GM18951 (cell line): ENCODE measurements around the gene SMYD1.

Experiments used
- POLR2A ChIP-seq: IDR thresholded peaks from 4 replicates; pipeline ENCODE4 v1.6.1; 2011; ENCODE audit warnings: mild to moderate bottlenecking; ENCODE audit not compliant: insufficient read length, insufficient read depth; ENCODE audit errors: extremely low read depth
- in situ Hi-C: fragments of 300-500 bp; cut with MboI; formaldehyde crosslinking; loops from one replicate; pipeline ENCODE4 v1.12.0; 2022; ENCODE audit warnings: low sequenced_read_pairs, mixed read lengths, inconsistent platforms; ENCODE audit not compliant: unreplicated experiment

SMYD1 gene

GRCh38 chr2:88067189-88067588 lies 436 bp upstream of the SMYD1 start:
- in situ Hi-C loops = no loop called here
- no peak for TF ChIP-seq POLR2A

- no peak for TF ChIP-seq POLR2A
- in situ Hi-C loops = no loop called here
These were observed 419 bp downstream of the SMYD1 start for GRCh38 chr2:88068044-88068443.

- in situ Hi-C loops = no loop called here
- no peak for TF ChIP-seq POLR2A
These were observed 1.5 kb downstream of the SMYD1 start for GRCh38 chr2:88069117-88069516.

GRCh38 chr2:88070055-88070454 lies 2.4 kb downstream of the SMYD1 start:
- TF ChIP-seq POLR2A = no peak
- in situ Hi-C loops = loop anchor here (10.0 kb wide), 1 partner anchor 85 kb away; no protein-coding TSS in a partner anchor

GRCh38 chr2:88071365-88071764 lies 3.7 kb downstream of the SMYD1 start:
- in situ Hi-C loops = loop anchor here (10.0 kb wide), 1 partner anchor 83 kb away; no protein-coding TSS in a partner anchor
- TF ChIP-seq POLR2A = no peak

- no peak for TF ChIP-seq POLR2A
- in situ Hi-C loops = loop anchor here (10.0 kb wide), 1 partner anchor 81 kb away; no protein-coding TSS in a partner anchor
These were observed 6.5 kb downstream of the SMYD1 start for GRCh38 chr2:88074150-88074549.

- no peak for TF ChIP-seq POLR2A
- in situ Hi-C loops = loop anchor here (10.0 kb wide), 1 partner anchor 80 kb away; no protein-coding TSS in a partner anchor
These were observed 7.2 kb downstream of the SMYD1 start for GRCh38 chr2:88074854-88075292.

GRCh38 chr2:88077080-88077479 lies 9.5 kb downstream of the SMYD1 start:
- in situ Hi-C loops = loop anchor here (10.0 kb wide), 1 partner anchor 78 kb away; no protein-coding TSS in a partner anchor
- no peak for TF ChIP-seq POLR2A

GRCh38 chr2:88078643-88079172 lies 11.1 kb downstream of the SMYD1 start:
- in situ Hi-C loops = loop anchor here (10.0 kb wide), 1 partner anchor 76 kb away; no protein-coding TSS in a partner anchor
- no peak for TF ChIP-seq POLR2A

- in situ Hi-C loops = no loop called here
- no peak for TF ChIP-seq POLR2A
These were observed 12.9 kb downstream of the SMYD1 start for GRCh38 chr2:88080545-88080944.

GRCh38 chr2:88081924-88082608 lies 14.4 kb downstream of the SMYD1 start:
- in situ Hi-C loops = no loop called here
- no peak for TF ChIP-seq POLR2A

- in situ Hi-C loops = no loop called here
- no peak for TF ChIP-seq POLR2A
These were observed 15.2 kb downstream of the SMYD1 start for GRCh38 chr2:88082781-88083180.

- in situ Hi-C loops = no loop called here
- TF ChIP-seq POLR2A = no peak
These were observed 17.5 kb downstream of the SMYD1 start for GRCh38 chr2:88085099-88085498.

- in situ Hi-C loops = no loop called here
- no peak for TF ChIP-seq POLR2A
These were observed 18.0 kb downstream of the SMYD1 start for GRCh38 chr2:88085602-88086001.
